ENCODE results near the gene CDC42EP2. TPM values are rescaled to one million over a fixed set of nuclear protein-coding genes. Genes with fewer than 3 reads are reported as not detected.

CDC42EP2 gene
- total and polyA plus RNA-seq, 2 of the 13 experiments (the other 11 are each of a cell fraction or from before 2014, with no cell fraction given): 2.3 to 7.1 TPM

DNA sequence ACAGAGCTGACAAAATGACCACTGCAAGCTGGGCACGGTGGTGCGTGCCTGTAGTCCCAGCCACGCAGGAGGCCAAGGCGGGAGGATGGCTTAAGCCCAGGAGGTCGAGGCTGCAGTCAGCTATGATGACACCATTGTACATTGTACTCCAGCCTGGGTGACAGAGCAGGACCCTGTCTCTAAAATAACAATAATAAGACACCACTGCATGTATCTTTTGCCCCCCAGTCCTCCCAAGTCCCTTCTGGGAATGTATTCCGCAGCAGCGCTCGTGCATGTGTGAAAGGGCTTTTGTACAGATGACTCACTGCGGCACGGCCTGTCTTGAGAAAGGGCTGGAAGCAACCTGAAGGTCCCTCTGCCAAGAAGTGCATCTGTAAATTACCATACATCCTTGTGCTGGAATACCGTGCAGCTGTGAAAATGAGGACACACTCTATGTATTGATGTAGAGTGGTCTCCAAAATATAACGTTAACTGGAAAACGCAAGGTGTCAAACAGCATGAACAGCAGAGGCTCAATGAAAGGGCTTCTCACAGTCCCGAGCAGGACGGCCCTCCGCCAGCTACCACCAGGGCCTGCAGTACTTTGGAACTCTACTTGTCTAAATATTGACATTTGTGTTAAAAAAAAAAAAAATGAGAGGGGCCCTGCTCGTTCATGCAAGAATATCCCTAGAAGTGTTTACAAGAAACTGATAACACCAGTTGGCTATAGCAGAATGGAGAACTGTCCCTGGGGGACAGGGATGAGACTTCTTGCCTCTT is 9.0 kb upstream of the CDC42EP2 start (continued):
- TF ChIP-seq, protein P1, sequence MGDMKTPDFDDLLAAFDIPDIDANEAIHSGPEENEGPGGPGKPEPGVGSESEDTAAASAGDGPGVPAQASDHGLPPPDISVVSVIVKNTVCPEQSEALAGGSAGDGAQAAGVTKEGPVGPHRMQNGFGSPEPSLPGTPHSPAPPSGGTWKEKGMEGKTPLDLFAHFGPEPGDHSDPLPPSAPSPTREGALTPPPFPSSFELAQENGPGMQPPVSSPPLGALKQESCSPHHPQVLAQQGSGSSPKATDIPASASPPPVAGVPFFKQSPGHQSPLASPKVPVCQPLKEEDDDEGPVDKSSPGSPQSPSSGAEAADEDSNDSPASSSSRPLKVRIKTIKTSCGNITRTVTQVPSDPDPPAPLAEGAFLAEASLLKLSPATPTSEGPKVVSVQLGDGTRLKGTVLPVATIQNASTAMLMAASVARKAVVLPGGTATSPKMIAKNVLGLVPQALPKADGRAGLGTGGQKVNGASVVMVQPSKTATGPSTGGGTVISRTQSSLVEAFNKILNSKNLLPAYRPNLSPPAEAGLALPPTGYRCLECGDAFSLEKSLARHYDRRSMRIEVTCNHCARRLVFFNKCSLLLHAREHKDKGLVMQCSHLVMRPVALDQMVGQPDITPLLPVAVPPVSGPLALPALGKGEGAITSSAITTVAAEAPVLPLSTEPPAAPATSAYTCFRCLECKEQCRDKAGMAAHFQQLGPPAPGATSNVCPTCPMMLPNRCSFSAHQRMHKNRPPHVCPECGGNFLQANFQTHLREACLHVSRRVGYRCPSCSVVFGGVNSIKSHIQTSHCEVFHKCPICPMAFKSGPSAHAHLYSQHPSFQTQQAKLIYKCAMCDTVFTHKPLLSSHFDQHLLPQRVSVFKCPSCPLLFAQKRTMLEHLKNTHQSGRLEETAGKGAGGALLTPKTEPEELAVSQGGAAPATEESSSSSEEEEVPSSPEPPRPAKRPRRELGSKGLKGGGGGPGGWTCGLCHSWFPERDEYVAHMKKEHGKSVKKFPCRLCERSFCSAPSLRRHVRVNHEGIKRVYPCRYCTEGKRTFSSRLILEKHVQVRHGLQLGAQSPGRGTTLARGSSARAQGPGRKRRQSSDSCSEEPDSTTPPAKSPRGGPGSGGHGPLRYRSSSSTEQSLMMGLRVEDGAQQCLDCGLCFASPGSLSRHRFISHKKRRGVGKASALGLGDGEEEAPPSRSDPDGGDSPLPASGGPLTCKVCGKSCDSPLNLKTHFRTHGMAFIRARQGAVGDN (CRISPR knock-in tag; IDR thresholded peaks at IDR 0.05): peak; percentile 72
- TF ChIP-seq SIX1 (CRISPR knock-in tag; IDR thresholded peaks at IDR 0.05; ENCODE audit: borderline replicate concordance) (peak; percentile 82; the same call in 1 of the 2 replicates), MIER3 (CRISPR knock-in tag; IDR thresholded peaks at IDR 0.05; ENCODE audit: borderline replicate concordance) (peak; percentile 67; the same call in 1 of the 2 replicates), ISX (CRISPR knock-in tag; conservative IDR thresholded peaks at IDR 0.05) (no peak), ZNF362 (CRISPR knock-in tag; IDR thresholded peaks at IDR 0.05; ENCODE audit: borderline replicate concordance) (peak; percentile 99), NKX3-1 (CRISPR knock-in tag; IDR thresholded peaks at IDR 0.05) (0 out of 2 replicates have a peak, but pooled peaks have one; percentile 84), IKZF5 (CRISPR knock-in tag; IDR thresholded peaks at IDR 0.05) (peak; percentile 79; the same call in 1 of the 2 replicates), GPN1 (CRISPR knock-in tag; IDR thresholded peaks at IDR 0.05; ENCODE audit: borderline replicate concordance) (no peak), ADNP (CRISPR knock-in tag; IDR thresholded peaks at IDR 0.05) (peak; percentile 70; the same call in 1 of the 2 replicates), ZNF749 (CRISPR knock-in tag; IDR thresholded peaks at IDR 0.05; ENCODE audit: borderline replicate concordance) (0 out of 2 replicates have a peak, but pooled peaks have one; percentile 35), HDAC1 (CRISPR knock-in tag; IDR thresholded peaks at IDR 0.05) (peak; percentile 78), HMGXB4 (CRISPR knock-in tag; IDR thresholded peaks at IDR 0.05; ENCODE audit: borderline replicate concordance in 1 of 2, low read depth in 1 of 2) (peak in 1 of 2 experiments; percentile 43; a peak in 1 of 4 replicates), ZBTB7B (CRISPR knock-in tag; IDR thresholded peaks at IDR 0.05) (peak; percentile 71; the same call in 1 of the 2 replicates), ZBTB25 (CRISPR knock-in tag; IDR thresholded peaks at IDR 0.05) (peak; percentile 68)
- TF ChIP-seq, protein P2, sequence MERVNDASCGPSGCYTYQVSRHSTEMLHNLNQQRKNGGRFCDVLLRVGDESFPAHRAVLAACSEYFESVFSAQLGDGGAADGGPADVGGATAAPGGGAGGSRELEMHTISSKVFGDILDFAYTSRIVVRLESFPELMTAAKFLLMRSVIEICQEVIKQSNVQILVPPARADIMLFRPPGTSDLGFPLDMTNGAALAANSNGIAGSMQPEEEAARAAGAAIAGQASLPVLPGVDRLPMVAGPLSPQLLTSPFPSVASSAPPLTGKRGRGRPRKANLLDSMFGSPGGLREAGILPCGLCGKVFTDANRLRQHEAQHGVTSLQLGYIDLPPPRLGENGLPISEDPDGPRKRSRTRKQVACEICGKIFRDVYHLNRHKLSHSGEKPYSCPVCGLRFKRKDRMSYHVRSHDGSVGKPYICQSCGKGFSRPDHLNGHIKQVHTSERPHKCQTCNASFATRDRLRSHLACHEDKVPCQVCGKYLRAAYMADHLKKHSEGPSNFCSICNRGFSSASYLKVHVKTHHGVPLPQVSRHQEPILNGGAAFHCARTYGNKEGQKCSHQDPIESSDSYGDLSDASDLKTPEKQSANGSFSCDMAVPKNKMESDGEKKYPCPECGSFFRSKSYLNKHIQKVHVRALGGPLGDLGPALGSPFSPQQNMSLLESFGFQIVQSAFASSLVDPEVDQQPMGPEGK (CRISPR knock-in tag; IDR thresholded peaks at IDR 0.05): peak; percentile 55; the same call in 1 of the 2 replicates
